HTERT RPE-1 (cell line): ENCODE results near the gene B4GALT7.
"Not testable (repeated sequence)": the region's sequence is repeated elsewhere in the genome, so short reads cannot be mapped to it uniquely, and the experiment has no call there.

ENCODE experiments used
- in situ Hi-C: fragments of 300-500 bp; cut with MboI; formaldehyde crosslinking; loops from 4 replicates; pipeline ENCODE4 v1.14.3; 2020; ENCODE audit warnings: low sequenced_read_pairs

The B4GALT7 gene

GRCh38 chr5:177608243-177609075 lies 8.5 kb downstream of the B4GALT7 start:
- in situ Hi-C loops, result no loop called here

GRCh38 chr5:177609076-177610059 lies 9.4 kb downstream of the B4GALT7 start:
- in situ Hi-C loops, result no loop called here

DNA sequence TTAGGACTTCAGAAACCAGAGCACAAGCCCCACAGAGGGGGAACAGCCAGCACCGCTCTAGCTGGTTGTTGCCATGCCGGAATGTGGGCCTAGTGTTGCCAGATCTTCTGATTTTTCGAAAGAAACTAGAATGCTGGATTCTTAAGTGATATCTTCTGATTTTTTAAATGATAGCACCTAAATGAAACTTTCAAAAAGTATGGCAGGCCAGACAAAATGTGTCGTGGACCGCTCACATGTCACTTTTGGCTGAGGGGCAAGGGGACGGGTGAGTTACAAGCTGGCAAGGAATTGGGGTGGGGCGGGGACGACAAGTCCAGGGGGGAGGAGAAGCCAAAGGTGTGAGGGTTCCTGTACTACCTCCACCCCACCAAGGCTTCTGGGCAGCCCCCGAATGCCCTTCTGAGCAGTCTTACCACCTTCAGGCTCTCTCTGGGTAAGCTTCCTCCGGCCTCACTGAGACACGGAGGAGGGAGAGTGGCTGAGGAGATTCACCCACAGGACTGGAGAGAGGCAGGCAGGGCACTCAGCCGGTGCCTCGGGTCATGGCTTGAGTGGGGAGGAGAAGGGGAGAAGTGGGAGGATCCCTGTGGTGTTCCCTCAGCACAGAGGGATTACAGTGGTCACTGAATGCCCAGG lies 10.3 kb downstream of the B4GALT7 start:
- in situ Hi-C loops, result no loop called here

DNA sequence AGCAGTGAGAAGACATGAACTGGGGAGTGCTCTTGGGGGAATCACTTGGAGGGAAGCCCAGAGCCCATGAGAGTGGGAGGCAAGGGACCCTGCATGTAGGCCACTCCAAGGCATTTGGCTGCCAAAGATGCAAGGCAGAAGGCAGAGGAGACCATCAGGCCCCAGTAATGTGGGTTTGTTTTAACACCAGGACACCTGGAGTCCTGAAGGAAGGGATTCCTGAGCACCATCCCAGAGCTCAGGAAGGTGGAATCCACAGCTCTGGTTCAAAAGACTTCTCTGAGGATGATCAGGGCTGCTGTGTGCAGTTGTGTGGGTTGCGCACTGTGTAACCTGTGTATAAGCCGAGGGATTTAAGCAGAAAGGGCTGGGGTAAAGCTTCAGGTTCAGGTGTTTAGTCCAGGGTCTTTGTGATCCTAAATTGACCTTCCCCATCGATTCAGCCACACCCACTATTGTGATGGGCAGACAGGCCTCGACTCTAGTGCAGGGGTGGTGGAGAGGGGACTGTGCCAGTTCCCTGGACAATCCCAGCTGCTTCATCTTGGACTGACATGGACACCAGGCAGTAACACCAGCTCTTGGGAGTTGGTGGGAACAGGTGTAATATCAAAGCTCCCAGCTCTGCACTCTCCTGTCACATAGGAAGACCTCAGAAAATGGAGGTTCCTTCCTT lies 11.0 kb downstream of the B4GALT7 start:
- in situ Hi-C loops, result no loop called here

DNA sequence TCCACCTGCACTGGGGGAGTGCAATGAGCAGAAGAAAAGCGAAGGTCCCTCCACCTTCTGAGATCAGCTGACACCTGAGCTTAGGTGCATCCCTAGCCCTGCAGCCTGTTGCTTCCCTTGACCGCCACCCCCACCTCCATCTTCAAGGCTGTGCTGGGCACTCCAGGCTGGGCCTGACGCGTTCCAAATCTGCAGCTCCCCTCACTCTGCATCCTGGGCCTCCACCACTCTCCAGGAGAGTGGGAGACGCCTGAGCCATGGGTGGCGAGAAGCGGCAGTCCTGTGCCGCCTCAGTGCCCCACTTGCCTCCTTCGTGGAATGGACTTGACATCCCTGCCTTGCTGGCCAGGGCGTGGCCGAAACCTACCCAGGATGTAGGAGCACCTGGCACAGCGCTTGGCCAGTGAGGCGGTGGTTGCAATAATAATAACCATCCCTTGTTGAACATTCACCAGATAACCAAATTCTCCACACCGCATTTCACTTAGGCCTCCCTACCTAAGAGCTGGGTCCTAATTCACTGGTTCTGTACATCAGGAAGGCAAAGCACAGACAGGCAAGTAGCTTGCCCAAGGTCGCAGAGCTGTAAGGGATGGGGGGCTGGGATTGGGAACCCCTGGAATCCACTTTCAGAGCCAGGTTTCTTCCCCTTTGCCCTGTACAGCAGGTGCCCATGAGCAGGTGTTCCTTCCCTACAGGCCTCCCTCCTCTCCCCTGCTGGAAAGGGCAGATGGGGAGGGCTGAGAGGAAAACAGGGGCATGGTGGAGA lies 11.7 kb downstream of the B4GALT7 start:
- in situ Hi-C loops, result no loop called here

GRCh38 chr5:177612215-177612673 lies 12.3 kb downstream of the B4GALT7 start:
- in situ Hi-C loops, result no loop called here

DNA sequence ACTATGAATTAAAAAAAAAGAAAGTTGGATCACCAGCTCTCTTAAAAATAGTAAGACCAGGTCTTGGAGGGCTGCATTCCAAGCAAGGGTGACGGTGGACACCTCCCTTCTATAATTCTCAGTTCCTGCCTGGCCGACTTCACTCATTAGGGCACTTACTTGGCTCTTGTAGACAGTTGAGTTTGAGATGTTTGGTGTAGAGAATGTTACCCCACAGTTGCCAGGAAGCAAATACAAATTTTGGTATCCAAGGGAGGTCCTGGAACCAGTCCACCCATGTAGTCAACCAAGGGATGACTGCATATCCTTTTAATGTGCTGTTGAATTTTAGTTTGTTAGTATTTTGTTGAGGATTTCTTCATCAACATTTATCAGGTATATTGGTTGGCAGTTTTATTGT lies 20.6 kb downstream of the B4GALT7 start:
- in situ Hi-C loops, result no loop called here

GRCh38 chr5:177624172-177624571 lies 24.2 kb downstream of the B4GALT7 start:
- in situ Hi-C loops, result not testable (repeated sequence)

- in situ Hi-C loops, result not testable (repeated sequence)
Measured at GRCh38 chr5:177630186-177630585, 30.3 kb downstream of the B4GALT7 start.

- in situ Hi-C loops, result not testable (repeated sequence)
Measured at GRCh38 chr5:177634912-177635311, 35.0 kb downstream of the B4GALT7 start.

DNA sequence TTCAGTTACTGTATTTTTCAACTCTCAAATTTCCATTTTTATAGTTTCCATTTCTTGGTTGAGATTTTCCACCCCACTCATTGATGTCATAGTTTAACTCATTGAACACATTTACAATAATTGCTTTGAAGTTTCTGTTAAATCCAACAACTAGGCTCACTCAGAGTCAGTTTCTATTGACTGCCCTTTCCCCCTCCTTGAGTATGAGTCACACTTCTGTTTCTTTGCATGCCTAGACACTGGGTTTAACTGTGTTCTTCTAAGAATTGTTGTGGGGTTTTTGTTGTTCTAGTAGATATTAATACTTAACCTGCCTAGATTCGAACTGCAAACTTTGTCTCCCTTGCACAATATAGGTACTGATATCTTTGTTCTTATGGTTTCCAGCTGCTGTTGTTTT lies 45.5 kb downstream of the B4GALT7 start:
- in situ Hi-C loops, result not testable (repeated sequence)

- in situ Hi-C loops, result not testable (repeated sequence)
Measured at GRCh38 chr5:177651235-177651634, 51.3 kb downstream of the B4GALT7 start.

- in situ Hi-C loops, result not testable (repeated sequence)
Measured at GRCh38 chr5:177657846-177658245, 57.9 kb downstream of the B4GALT7 start.

DNA sequence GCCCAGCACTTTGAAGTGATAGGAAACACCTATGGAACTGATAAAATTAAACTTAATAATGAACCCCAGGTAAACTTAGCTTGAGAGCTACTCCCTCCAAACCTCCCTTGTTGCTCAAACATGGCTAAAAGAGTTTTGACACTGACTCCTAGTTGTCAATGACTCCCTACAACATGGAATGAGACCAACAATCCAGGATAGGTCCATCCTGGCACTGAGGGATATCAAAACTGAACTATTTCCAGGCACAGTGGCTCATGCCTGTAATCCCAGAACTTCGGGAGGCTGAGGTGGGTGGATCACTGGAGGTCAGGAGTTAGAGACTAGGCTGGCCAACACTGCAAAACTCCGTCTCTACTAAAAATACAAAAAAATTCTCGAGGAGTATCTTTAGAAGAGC lies 58.6 kb downstream of the B4GALT7 start:
- in situ Hi-C loops, result not testable (repeated sequence)
